Naive thymus-derived CD8-positive, alpha-beta T cell (primary cell): ENCODE data around the gene UQCC5. TPM values are rescaled to one million over a fixed set of nuclear protein-coding genes. Genes with fewer than 3 reads are reported as not detected.

Source experiments
- ATAC-seq, 2 donors: fragments of 150-1000 bp; cut with Tn5 transposase in 1 of 2; sonication (Bioruptor Pico), chemical (Tn5 transposase) in 1 of 2; 1 replicate in 1 of 2; 2 replicates in 1 of 2; pipeline ENCODE4 v1.10.0; 2021; ENCODE audit warnings: mild to moderate bottlenecking in 2 of 2, moderate library complexity in 2 of 2
- POLR2A ChIA-PET: fragments of 350-600 bp; sonication (Branson Sonifier 250); formaldehyde crosslinking; loops from one replicate; lab custom pipeline; 2021; ENCODE audit warnings: antibody characterized with exemption; lab: Charles Lee
- DNase-seq, 10 donors: peaks; one replicate each; pipeline versions ENCODE4 v3.0.0 to v3.0.0-alpha.2; 2020 to 2022
- H3K27ac Mint-ChIP-seq, 10 donors: one replicate each; pipeline ENCODE4 v1.8.0; 2020 to 2022; ENCODE audit warnings: mild to moderate bottlenecking in 10 of 10, mixed read lengths in 10 of 10, moderate library complexity in 4 of 10, inconsistent platforms in 1 of 10
- H3K27me3 Mint-ChIP-seq, 5 donors: one replicate each; pipeline ENCODE4 v1.8.0; 2021 to 2022; ENCODE audit warnings: mixed read lengths in 5 of 5
- H3K36me3 Mint-ChIP-seq, 3 donors: one replicate each; pipeline ENCODE4 v1.8.0; 2020 to 2022; ENCODE audit warnings: mixed read lengths in 3 of 3, mild to moderate bottlenecking in 2 of 3, inconsistent platforms in 1 of 3
- H3K4me1 Mint-ChIP-seq, 4 donors: one replicate each; pipeline ENCODE4 v1.8.0; 2021 to 2022; ENCODE audit warnings: mixed read lengths in 4 of 4
- H3K4me3 Mint-ChIP-seq, 10 donors: one replicate each; pipeline ENCODE4 v1.8.0; 2020 to 2022; ENCODE audit warnings: mild to moderate bottlenecking in 10 of 10, mixed read lengths in 10 of 10, moderate library complexity in 6 of 10, inconsistent platforms in 1 of 10
- H3K9me3 Mint-ChIP-seq, 9 donors: one replicate each; pipeline ENCODE4 v1.8.0; 2020 to 2022; ENCODE audit warnings: mixed read lengths in 9 of 9, mild to moderate bottlenecking in 3 of 9, inconsistent platforms in 1 of 9, moderate library complexity in 1 of 9
- polyA plus RNA-seq, 3 donors: library from polyadenylated mRNA; unstranded; fragments of 300-500 nt; fragmentation: Illumina TruSeq; gene quantifications; one replicate each; pipeline ENCODE4 v1.2.3, GENCODE V29; 2021
- total RNA-seq, 8 experiments: library from RNA in 2 of 8; stranded (reverse) in 2 of 8; gene quantifications; one replicate each; pipeline ENCODE4 v1.2.3 and lab custom pipeline; 2021 to 2026

The UQCC5 gene
- total RNA-seq (10 to 100 TPM in 1 of 2 experiments, 1 to 10 TPM in 1; 9.7 to 13.4 TPM), polyA plus RNA-seq (10 to 100 TPM; 29.1 to 35.1 (median 29.4) TPM), total RNA-seq (lab: John Stamatoyannopoulos, UW) (3.9 to 11.9 (median 6.4) reads per million in 6 experiments)

- DNase-seq = peak; percentile 88 to 98 (median 97)
- Mint-ChIP-seq H3K4me3 (peak within 1 kb of the TSS; percentile 86 to 100 (median 99)), H3K27me3 (no peaks in the 10 kb centered on the region), H3K9me3 (no peaks in the 10 kb centered on the region), H3K4me1 (peaks cover 30 to 61% (median 54%) of the 10 kb centered on the region in 4 donors), H3K36me3 (peaks cover 0 to 16% (median 3%) of the 10 kb centered on the region in 3 donors), H3K27ac (peak within 1 kb of the TSS; percentile 96 to 100 (median 98))
- POLR2A ChIA-PET = interaction anchor here (0.8 to 1.9 kb wide), 7 partner anchors 34 to 509 kb away, joined by 3 to 9 read pairs (median 4); partner anchors contain the start of genes DUSP7, GLT8D1, SFMBT1 and SPCS1
- ATAC-seq = peak; percentile 89 to 93
These were observed at the start of gene UQCC5 for GRCh38 chr3:52536369-52537164. UQCC5 (plus strand) TSS chr3:52536605; CDS start chr3:52536756, 151 bp downstream.

- Mint-ChIP-seq H3K27ac (peak overlapping the region in 1 of 10 donors; percentile 38), H3K4me3 (no peak overlapping the region), H3K4me1 (peaks cover 0 to 2% (median 0%) of the 10 kb centered on the region in 4 donors), H3K36me3 (peaks cover 0 to 57% (median 13%) of the 10 kb centered on the region in 3 donors), H3K9me3 (no peaks in the 10 kb centered on the region), H3K27me3 (no peaks in the 10 kb centered on the region)
- POLR2A ChIA-PET = no interaction called here
- DNase-seq (no peak), ATAC-seq (no peak)
These were observed 49.2 kb upstream of the UQCC5 start for GRCh38 chr3:52487050-52487787.

GRCh38 chr3:52487788-52488691 lies 48.4 kb upstream of the UQCC5 start:
- Mint-ChIP-seq H3K9me3 (no peaks in the 10 kb centered on the region), H3K27ac (peak overlapping the region in 1 of 10 donors; percentile 38), H3K4me3 (no peak overlapping the region), H3K4me1 (peaks cover 0 to 2% (median 0%) of the 10 kb centered on the region in 4 donors), H3K27me3 (no peaks in the 10 kb centered on the region), H3K36me3 (peaks cover 0 to 60% (median 10%) of the 10 kb centered on the region in 3 donors)
- DNase-seq (no peak), ATAC-seq (no peak)
- POLR2A ChIA-PET = no interaction called here

GRCh38 chr3:52488746-52489145 lies 47.7 kb upstream of the UQCC5 start:
- H3K27ac Mint-ChIP-seq = no peak overlapping the region
- POLR2A ChIA-PET = no interaction called here
- no peaks in the 10 kb centered on the region for H3K27me3 Mint-ChIP-seq
- peaks cover 0 to 2% (median 0%) of the 10 kb centered on the region in 4 donors for H3K4me1 Mint-ChIP-seq
- H3K4me3 Mint-ChIP-seq = no peak overlapping the region
- no peaks in the 10 kb centered on the region for H3K9me3 Mint-ChIP-seq
- H3K36me3 Mint-ChIP-seq = peaks cover 0 to 60% (median 10%) of the 10 kb centered on the region in 3 donors
- DNase-seq (no peak), ATAC-seq (no peak)

GRCh38 chr3:52489453-52489852 lies 47.0 kb upstream of the UQCC5 start:
- no peaks in the 10 kb centered on the region for H3K27me3 Mint-ChIP-seq
- no peak for DNase-seq
- ATAC-seq = no peak
- peaks cover 3 to 5% (median 4%) of the 10 kb centered on the region in 4 donors for H3K4me1 Mint-ChIP-seq
- peaks cover 0 to 55% (median 10%) of the 10 kb centered on the region in 3 donors for H3K36me3 Mint-ChIP-seq
- no peaks in the 10 kb centered on the region for H3K9me3 Mint-ChIP-seq
- no peak overlapping the region for H3K27ac Mint-ChIP-seq
- H3K4me3 Mint-ChIP-seq = no peak overlapping the region
- POLR2A ChIA-PET = no interaction called here

GRCh38 chr3:52490035-52490938 lies 46.1 kb upstream of the UQCC5 start:
- no peak for ATAC-seq
- Mint-ChIP-seq H3K4me3 (no peak overlapping the region), H3K4me1 (peaks cover 4 to 8% (median 6%) of the 10 kb centered on the region in 4 donors), H3K27me3 (no peaks in the 10 kb centered on the region), H3K27ac (peak overlapping the region in 1 of 10 donors; percentile 82), H3K9me3 (no peaks in the 10 kb centered on the region), H3K36me3 (peaks cover 0 to 51% (median 10%) of the 10 kb centered on the region in 3 donors)
- DNase-seq = no peak
- POLR2A ChIA-PET = no interaction called here

GRCh38 chr3:52490939-52491526 lies 45.4 kb upstream of the UQCC5 start:
- DNase-seq (no peak), ATAC-seq (no peak)
- POLR2A ChIA-PET = no interaction called here
- no peak overlapping the region for H3K4me3 Mint-ChIP-seq
- no peak overlapping the region for H3K27ac Mint-ChIP-seq
- peaks cover 4 to 8% (median 6%) of the 10 kb centered on the region in 4 donors for H3K4me1 Mint-ChIP-seq
- H3K36me3 Mint-ChIP-seq = peaks cover 0 to 50% (median 8%) of the 10 kb centered on the region in 3 donors
- H3K27me3 Mint-ChIP-seq = no peaks in the 10 kb centered on the region
- H3K9me3 Mint-ChIP-seq = no peaks in the 10 kb centered on the region

- H3K4me3 Mint-ChIP-seq = no peak overlapping the region
- H3K36me3 Mint-ChIP-seq = peaks cover 0 to 39% (median 8%) of the 10 kb centered on the region in 3 donors
- DNase-seq (no peak), ATAC-seq (no peak)
- H3K27ac Mint-ChIP-seq = no peak overlapping the region
- POLR2A ChIA-PET = no interaction called here
- H3K9me3 Mint-ChIP-seq = no peaks in the 10 kb centered on the region
- H3K27me3 Mint-ChIP-seq = no peaks in the 10 kb centered on the region
- H3K4me1 Mint-ChIP-seq = peaks cover 4 to 8% (median 6%) of the 10 kb centered on the region in 4 donors
These were observed 44.3 kb upstream of the UQCC5 start for GRCh38 chr3:52492059-52492458.

GRCh38 chr3:52493232-52494017 lies 43.0 kb upstream of the UQCC5 start:
- Mint-ChIP-seq H3K4me1 (peaks cover 4 to 8% (median 7%) of the 10 kb centered on the region in 4 donors), H3K9me3 (no peaks in the 10 kb centered on the region), H3K4me3 (no peak overlapping the region), H3K36me3 (peaks cover 0 to 28% (median 4%) of the 10 kb centered on the region in 3 donors), H3K27me3 (peaks cover 0 to 2% (median 0%) of the 10 kb centered on the region in 5 donors), H3K27ac (peak overlapping the region in 2 of 10 donors; percentile 17 to 31)
- POLR2A ChIA-PET = interaction anchor here (0.7 kb wide), 1 partner anchor 79 kb away, joined by 3 read pairs; no protein-coding TSS in a partner anchor
- DNase-seq (no peak), ATAC-seq (no peak)

- peak overlapping the region in 5 of 10 donors; percentile 16 to 92 (median 69) for H3K27ac Mint-ChIP-seq
- H3K4me1 Mint-ChIP-seq = peaks cover 4 to 17% (median 9%) of the 10 kb centered on the region in 4 donors
- no peak for ATAC-seq
- POLR2A ChIA-PET = no interaction called here
- peaks cover 0 to 22% (median 2%) of the 10 kb centered on the region in 3 donors for H3K36me3 Mint-ChIP-seq
- peaks cover 0 to 2% (median 0%) of the 10 kb centered on the region in 5 donors for H3K27me3 Mint-ChIP-seq
- H3K9me3 Mint-ChIP-seq = no peaks in the 10 kb centered on the region
- no peak for DNase-seq
- H3K4me3 Mint-ChIP-seq = peak overlapping the region in 4 of 10 donors; percentile 26 to 58 (median 32)
These were observed 42.0 kb upstream of the UQCC5 start for GRCh38 chr3:52494445-52494844.
